ENCODE measurements around the gene PKD2. TPM values are rescaled to one million over a fixed set of nuclear protein-coding genes. Genes with fewer than 3 reads are reported as not detected.

Gene PKD2
- total and polyA plus RNA-seq, 2 experiments from 2014 or later: 17.8 to 36.7 TPM

DNA sequence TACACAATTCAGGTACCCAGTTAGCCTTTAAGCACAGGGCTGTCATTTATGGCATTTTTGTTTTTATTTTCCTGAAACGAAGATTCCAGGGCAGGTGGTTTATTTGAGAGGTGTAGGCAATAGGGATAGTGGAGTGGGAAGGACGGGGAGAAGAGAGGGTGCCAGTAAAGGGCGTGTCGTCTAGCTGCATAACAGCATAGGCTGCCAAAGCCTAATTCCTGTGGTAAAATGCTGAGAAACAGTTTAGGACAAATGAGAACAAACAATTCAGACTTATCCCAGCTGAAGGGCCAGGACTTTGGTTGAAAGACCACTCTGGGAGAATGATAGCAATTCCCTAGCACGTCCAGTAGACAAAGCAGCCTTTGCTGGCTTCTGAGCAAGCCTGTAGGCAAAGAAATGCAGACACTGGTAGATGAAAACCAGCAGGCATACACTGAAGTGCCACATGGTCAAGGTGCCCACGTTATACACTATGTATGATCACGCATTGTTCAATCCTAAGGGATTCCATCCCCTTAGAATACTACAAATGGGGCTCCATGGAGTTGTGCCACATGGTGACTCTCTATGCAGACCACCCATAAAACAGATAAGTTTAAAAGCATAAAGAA lies 70.6 kb downstream of the PKD2 start:
- Histone ChIP-seq H3K36me3 (replicated peaks; ENCODE audit: insufficient read depth, low read depth) (no peaks in the 10 kb centered on the region), H3K9me2 (replicated peaks; ENCODE audit: insufficient read depth) (no peaks in the 10 kb centered on the region), H3K4me2 (no peak overlapping the region), H4K20me1 (ENCODE audit: insufficient read depth, poor library complexity, severe bottlenecking) (no peaks in the 10 kb centered on the region), H3K4me1 (ENCODE audit: insufficient read depth) (no peaks in the 10 kb centered on the region), H3K79me2 (no peaks in the 10 kb centered on the region), H3K27me3 (no peaks in the 10 kb centered on the region), H2AFZ (no peak overlapping the region), H3K9me3 (ENCODE audit: low read depth) (no peaks in the 10 kb centered on the region), H3K4me3 (no peak overlapping the region), H3K27ac (no peak overlapping the region)
- no peak for TF ChIP-seq EZH2 (IDR thresholded peaks at IDR 0.05; ENCODE audit: borderline replicate concordance)
- TF ChIP-seq EZH2phosphoT487 (IDR thresholded peaks at IDR 0.05; ENCODE audit: low read depth, severe bottlenecking, unreplicated experiment): no peak
- TF ChIP-seq, protein P1, sequence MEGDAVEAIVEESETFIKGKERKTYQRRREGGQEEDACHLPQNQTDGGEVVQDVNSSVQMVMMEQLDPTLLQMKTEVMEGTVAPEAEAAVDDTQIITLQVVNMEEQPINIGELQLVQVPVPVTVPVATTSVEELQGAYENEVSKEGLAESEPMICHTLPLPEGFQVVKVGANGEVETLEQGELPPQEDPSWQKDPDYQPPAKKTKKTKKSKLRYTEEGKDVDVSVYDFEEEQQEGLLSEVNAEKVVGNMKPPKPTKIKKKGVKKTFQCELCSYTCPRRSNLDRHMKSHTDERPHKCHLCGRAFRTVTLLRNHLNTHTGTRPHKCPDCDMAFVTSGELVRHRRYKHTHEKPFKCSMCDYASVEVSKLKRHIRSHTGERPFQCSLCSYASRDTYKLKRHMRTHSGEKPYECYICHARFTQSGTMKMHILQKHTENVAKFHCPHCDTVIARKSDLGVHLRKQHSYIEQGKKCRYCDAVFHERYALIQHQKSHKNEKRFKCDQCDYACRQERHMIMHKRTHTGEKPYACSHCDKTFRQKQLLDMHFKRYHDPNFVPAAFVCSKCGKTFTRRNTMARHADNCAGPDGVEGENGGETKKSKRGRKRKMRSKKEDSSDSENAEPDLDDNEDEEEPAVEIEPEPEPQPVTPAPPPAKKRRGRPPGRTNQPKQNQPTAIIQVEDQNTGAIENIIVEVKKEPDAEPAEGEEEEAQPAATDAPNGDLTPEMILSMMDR (IDR thresholded peaks at IDR 0.05; ENCODE audit: poor library complexity): no peak
- WGBS (ENCODE audit: low lambda C conversion rate, missing lambda C conversion rate): 93% methylated on average over 7 of the region's 7 CpGs
- DNase-seq (ENCODE audit: low spot score): no peak

DNA sequence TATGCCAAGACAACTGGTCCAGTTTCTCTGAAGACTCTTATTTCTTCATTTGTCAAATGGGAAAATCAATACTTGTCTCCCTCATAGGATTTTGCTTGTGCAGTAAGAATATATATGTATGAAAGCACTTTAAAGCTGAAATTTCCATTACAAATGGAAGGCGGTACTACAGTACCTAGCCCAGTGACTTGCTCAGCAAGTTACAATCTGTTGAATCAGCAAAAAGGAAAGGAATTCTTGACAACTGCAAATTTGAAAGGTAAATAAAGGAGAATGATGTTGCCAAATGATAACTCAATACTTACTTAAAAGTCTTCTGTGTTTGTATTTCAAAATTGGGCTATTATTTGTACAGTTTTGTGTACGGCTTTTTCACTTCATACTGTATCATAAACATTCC lies 71.1 kb downstream of the PKD2 start:
- no peak overlapping the region for H3K4me3 ChIP-seq
- no peak for TF ChIP-seq EZH2phosphoT487 (IDR thresholded peaks at IDR 0.05; ENCODE audit: low read depth, severe bottlenecking, unreplicated experiment)
- no peak for TF ChIP-seq EZH2 (IDR thresholded peaks at IDR 0.05; ENCODE audit: borderline replicate concordance)
- TF ChIP-seq, protein P1 (IDR thresholded peaks at IDR 0.05; ENCODE audit: poor library complexity): no peak

DNA sequence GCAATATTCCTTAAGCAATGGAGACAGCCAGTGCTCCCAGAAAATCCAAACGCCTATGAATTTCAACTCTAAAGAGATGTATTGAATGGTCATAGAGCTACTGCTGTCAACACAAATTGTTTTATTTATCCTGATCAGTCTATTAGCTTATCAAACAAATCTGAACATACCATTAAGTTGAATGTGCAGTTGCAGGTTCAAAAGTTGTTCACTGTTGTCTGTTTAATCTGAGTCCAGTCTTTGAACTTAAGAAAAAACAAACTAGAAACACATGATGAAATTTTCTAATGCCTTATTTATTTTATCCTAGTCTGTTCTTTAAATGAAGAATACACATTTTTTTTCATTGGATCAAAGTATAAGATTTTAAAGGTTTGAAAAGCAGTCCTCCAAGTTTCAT lies 73.2 kb downstream of the PKD2 start:
- H3K27ac ChIP-seq: no peak overlapping the region
- no peaks in the 10 kb centered on the region for H4K20me1 ChIP-seq (ENCODE audit: insufficient read depth, poor library complexity, severe bottlenecking)
- H3K4me3 ChIP-seq: no peak overlapping the region
- no peak overlapping the region for H3K4me2 ChIP-seq
- DNase-seq (ENCODE audit: low spot score): no peak
- no peak for TF ChIP-seq EZH2 (IDR thresholded peaks at IDR 0.05; ENCODE audit: borderline replicate concordance)
- TF ChIP-seq, protein P1 (IDR thresholded peaks at IDR 0.05; ENCODE audit: poor library complexity): no peak
- no peak for TF ChIP-seq EZH2phosphoT487 (IDR thresholded peaks at IDR 0.05; ENCODE audit: low read depth, severe bottlenecking, unreplicated experiment)
- no peaks in the 10 kb centered on the region for H3K79me2 ChIP-seq
- no peaks in the 10 kb centered on the region for H3K4me1 ChIP-seq (ENCODE audit: insufficient read depth)
- no peaks in the 10 kb centered on the region for H3K36me3 ChIP-seq (replicated peaks; ENCODE audit: insufficient read depth, low read depth)
- H3K27me3 ChIP-seq: no peaks in the 10 kb centered on the region
- no peak overlapping the region for H2AFZ ChIP-seq
- no peaks in the 10 kb centered on the region for H3K9me3 ChIP-seq (ENCODE audit: low read depth)
- 88% methylated on average over 1 of the region's 1 CpG for WGBS (ENCODE audit: low lambda C conversion rate, missing lambda C conversion rate)
- no peaks in the 10 kb centered on the region for H3K9me2 ChIP-seq (replicated peaks; ENCODE audit: insufficient read depth)

More for the DNA sequence above, 71.1 kb downstream of the PKD2 start:
- Histone ChIP-seq H3K36me3 (replicated peaks; ENCODE audit: insufficient read depth, low read depth) (no peaks in the 10 kb centered on the region), H3K9me3 (ENCODE audit: low read depth) (no peaks in the 10 kb centered on the region), H3K27ac (no peak overlapping the region), H3K27me3 (no peaks in the 10 kb centered on the region), H3K4me1 (ENCODE audit: insufficient read depth) (no peaks in the 10 kb centered on the region), H3K4me2 (no peak overlapping the region), H3K79me2 (no peaks in the 10 kb centered on the region), H2AFZ (no peak overlapping the region), H3K9me2 (replicated peaks; ENCODE audit: insufficient read depth) (no peaks in the 10 kb centered on the region), H4K20me1 (ENCODE audit: insufficient read depth, poor library complexity, severe bottlenecking) (no peaks in the 10 kb centered on the region)
- DNase-seq (ENCODE audit: low spot score): no peak
- 92% methylated on average over 2 of the region's 2 CpGs for WGBS (ENCODE audit: low lambda C conversion rate, missing lambda C conversion rate)

Measured in hepatocyte (in vitro differentiated cells).